GM18508 (cell line): ENCODE data around the gene ITGB4.
"Not testable (repeated sequence)": the region's sequence is repeated elsewhere in the genome, so short reads cannot be mapped to it uniquely, and the experiment has no call there.

ENCODE experiments used
- ATAC-seq: cut with Tn5 transposase; IDR thresholded peaks from one replicate; pipeline ENCODE4 v1.9.1; 2021; ENCODE audit warnings: moderate number of reproducible peaks; ENCODE audit not compliant: insufficient read depth, unreplicated experiment

ITGB4 gene

GRCh38 chr17:75764711-75765421, 43.6 kb downstream of the ITGB4 start, which contains the start of gene GALK1:
Gene GALK1 (minus strand): TSS chr17:75765192. CDS start chr17:75765136, 56 bp downstream.
- no peak for ATAC-seq

GRCh38 chr17:75765981-75766380, 44.7 kb downstream of the ITGB4 start:
- no peak for ATAC-seq

GRCh38 chr17:75767881-75768280, 46.6 kb downstream of the ITGB4 start:
- ATAC-seq = no peak

GRCh38 chr17:75769536-75769935, 48.3 kb downstream of the ITGB4 start:
- no peak for ATAC-seq

- no peak for ATAC-seq
Observed at GRCh38 chr17:75771334-75772281, 50.3 kb downstream of the ITGB4 start.

- ATAC-seq = no peak
Observed at GRCh38 chr17:75773121-75773807, 52.0 kb downstream of the ITGB4 start.

- ATAC-seq = no peak
Observed at GRCh38 chr17:75773808-75774470, 52.7 kb downstream of the ITGB4 start.

GRCh38 chr17:75774471-75774990, 53.3 kb downstream of the ITGB4 start:
- no peak for ATAC-seq

- no peak for ATAC-seq
Observed at GRCh38 chr17:75774991-75775668, 53.9 kb downstream of the ITGB4 start.

- no peak for ATAC-seq
Observed at GRCh38 chr17:75776386-75777295, 55.4 kb downstream of the ITGB4 start.

- ATAC-seq = no peak
Observed at GRCh38 chr17:75777296-75777922, 56.1 kb downstream of the ITGB4 start.

- ATAC-seq = not testable (repeated sequence)
Observed at GRCh38 chr17:75778066-75778860, 57.0 kb downstream of the ITGB4 start.

- no peak for ATAC-seq
Observed at GRCh38 chr17:75778861-75779249, 57.6 kb downstream of the ITGB4 start.

- peak; percentile 68 for ATAC-seq
Observed at GRCh38 chr17:75779250-75779986, 58.2 kb downstream of the ITGB4 start.

- ATAC-seq = no peak
Observed at GRCh38 chr17:75779987-75780889, 59.0 kb downstream of the ITGB4 start.
